HG02610 (cell line): ENCODE data around the gene IL15RA.
"Not testable (repeated sequence)": the region's sequence is repeated elsewhere in the genome, so short reads cannot be mapped to it uniquely, and the experiment has no call there.

Source experiments
- ATAC-seq: cut with Tn5 transposase; IDR thresholded peaks from one replicate; pipeline ENCODE4 v1.9.1; 2021; ENCODE audit warnings: mild to moderate bottlenecking, moderate library complexity; ENCODE audit not compliant: unreplicated experiment

Gene IL15RA

GRCh38 chr10:5933909-5934546 lies 43.3 kb downstream of the IL15RA start:
- no peak for ATAC-seq

GRCh38 chr10:5932345-5932744 lies 45.0 kb downstream of the IL15RA start:
- no peak for ATAC-seq

DNA sequence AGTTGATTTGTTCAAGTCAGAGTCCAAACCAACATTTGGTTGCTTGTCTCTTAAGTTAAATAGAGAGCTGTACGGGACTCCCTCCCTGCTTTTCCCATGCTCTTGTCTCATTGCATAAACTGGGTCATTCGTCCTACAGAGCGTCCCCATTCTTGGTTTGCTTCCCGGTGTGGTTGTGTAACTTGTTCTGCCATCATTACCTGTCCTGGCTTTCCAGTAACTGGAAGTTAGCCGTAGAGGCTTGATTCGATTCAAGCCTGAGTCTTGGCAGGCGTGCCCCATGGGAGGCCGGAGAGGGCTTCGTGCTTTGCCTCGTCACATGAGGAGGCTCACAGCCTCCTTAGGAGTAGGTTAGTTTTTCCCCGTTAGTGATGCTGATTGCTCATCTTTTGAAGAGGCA lies 47.1 kb downstream of the IL15RA start:
- ATAC-seq = no peak

GRCh38 chr10:5929442-5929841 lies 47.9 kb downstream of the IL15RA start:
- no peak for ATAC-seq

- no peak for ATAC-seq
Measured at GRCh38 chr10:5927306-5927705, 50.0 kb downstream of the IL15RA start.

GRCh38 chr10:5924889-5925288 lies 52.5 kb downstream of the IL15RA start:
- ATAC-seq = no peak

- ATAC-seq = no peak
Measured at GRCh38 chr10:5921746-5922145, 55.6 kb downstream of the IL15RA start.

DNA sequence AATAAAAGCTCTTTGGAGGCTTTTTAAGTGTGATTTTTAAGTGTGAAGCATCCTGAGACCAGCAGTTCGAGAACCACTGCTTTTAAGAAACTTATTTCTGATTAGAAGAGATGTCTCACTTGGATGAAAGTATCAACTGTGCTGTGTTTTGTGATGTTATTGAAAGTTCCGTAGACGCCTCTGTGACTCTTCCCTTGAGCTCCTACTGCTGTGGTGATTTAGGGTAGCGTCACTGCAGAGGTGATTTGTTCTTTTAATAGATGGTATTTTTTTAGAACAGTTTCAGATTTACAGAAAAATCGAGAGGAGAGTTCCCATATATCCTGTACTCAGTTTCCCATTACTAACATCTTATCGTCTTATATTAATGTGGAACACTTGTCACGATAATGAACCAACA lies 57.8 kb downstream of the IL15RA start:
- ATAC-seq = no peak

DNA sequence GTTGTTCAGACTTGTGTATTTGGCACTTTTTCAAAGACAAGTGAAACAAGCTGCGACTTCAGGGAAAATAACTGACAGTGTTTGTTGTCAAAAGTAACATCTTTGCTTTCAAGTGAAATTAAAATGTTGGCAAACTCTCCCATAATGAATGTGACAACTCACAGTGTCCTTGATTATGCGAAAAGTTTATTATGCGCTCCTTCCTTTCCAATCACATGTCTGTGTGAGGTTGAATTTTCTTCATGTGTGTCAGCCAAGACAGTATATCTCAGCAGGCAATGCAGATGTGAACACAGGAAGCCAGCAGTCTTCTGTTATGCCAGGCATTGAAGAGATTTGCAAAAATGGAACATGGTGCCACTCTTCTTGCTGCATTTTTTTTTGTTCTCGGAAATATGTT lies 58.6 kb downstream of the IL15RA start:
- ATAC-seq = no peak

GRCh38 chr10:5917305-5917704 lies 60.0 kb downstream of the IL15RA start:
- no peak for ATAC-seq

DNA sequence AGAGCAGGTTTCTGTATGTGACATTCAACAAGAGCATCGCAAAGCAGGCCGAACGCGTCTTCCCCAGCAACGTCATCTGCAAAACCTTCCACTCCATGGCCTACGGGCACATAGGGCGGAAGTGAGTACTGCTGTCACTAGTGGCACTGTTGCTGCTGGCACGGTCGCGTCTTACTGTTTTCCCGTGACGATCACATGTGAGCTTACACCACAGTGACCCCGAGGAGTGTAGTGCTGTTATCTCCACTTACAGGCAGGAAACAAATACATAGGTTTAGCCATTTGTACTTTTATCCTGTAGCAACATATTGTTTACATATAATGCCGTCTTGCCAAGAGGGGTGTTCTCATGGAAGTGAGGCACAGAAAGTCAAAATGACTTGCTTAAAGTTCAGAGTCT lies 61.9 kb downstream of the IL15RA start:
- ATAC-seq = no peak

DNA sequence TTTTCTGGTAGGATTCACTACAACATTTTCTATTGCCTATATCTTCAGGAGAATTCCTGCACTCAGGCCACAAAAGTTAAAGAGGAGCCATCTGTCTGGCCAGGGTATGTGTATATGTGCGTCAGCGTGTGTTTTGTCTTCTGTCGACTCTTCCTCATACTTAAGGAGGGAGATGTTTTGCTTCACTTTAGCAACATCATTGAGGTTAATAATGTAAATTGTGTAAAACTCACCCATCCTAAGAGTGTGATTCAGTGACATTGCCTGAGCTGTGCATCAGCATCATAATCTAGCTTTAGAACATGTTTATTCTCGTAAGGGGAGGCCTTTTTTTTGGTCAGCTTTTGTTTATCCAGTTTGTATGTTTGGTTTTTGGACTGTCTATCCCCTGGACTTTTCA lies 63.6 kb downstream of the IL15RA start:
- no peak for ATAC-seq

DNA sequence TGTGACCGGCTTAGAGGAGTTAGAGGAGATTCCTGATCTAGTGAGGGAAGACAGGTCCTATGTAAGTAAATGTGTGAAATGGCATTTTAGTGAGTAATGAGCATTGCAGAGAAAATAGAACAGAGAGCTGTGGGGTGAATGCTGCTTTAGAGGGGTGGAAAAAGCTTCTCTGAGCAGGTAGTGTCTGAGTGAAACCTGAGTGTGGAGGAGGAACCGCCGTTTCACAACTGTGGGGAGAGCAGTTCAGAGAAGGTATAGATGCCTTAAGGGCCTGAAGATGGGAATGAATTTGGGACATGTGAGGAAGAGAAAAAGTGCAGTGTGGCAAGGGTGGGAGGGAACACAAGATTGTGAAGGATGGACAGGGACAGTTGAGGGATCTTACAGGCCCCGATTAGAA lies 65.7 kb downstream of the IL15RA start:
- ATAC-seq = no peak

DNA sequence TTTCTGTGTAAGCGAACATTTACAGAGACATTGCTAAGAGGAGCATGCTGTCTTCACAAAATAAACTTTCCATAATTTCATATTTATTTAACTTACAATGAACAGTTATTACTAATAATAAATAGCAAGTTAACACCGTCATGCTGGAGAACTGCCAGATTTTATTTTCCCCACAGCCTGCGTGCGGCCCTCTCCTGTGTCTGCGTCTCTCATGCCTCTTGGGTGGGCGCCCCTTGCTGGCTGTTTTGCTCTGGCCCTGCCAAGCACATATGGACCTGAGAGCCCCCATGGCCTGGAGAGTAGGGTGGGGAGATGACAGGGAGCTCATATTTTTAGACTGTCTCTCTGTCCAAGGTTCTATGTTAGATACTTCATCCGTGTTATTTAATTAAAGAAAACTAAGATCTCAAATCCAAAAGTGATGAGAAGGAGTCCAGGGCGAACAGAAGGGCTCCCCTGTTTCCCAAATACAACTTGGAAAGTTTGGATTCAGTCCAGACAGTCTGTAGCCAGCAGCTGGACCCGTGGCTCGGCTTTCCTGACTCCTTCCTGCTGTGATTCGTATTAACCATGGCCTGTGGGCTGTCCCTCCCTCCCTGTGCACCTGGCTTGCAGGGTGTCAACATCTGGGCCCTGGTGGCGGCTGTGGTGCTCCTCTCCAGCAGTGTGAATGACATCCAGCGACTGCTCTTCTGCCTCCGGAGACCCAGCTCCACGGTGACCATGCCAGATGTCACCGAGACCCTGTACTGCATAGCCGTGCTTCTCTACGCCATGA lies 66.8 kb downstream of the IL15RA start:
- no peak for ATAC-seq

DNA sequence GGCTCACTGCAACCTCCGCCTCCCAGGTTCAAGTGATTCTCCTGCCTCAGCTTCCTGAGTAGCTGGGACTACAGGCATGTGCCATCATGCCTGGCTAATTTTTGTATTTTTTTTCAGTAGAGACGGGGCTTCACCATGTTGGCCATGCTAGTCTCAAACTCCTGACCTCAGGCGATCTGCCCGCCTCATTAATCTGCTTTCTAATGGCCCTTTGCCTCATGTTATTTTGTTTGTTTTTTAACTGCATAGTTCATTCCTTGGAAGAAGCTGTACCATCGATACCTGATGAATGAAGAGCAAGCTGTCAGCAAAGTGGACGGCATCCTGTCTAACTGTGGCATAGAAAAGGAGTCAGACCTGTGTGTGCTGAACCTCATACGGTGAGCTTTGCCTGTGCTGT lies 68.7 kb downstream of the IL15RA start:
- ATAC-seq = not testable (repeated sequence)

DNA sequence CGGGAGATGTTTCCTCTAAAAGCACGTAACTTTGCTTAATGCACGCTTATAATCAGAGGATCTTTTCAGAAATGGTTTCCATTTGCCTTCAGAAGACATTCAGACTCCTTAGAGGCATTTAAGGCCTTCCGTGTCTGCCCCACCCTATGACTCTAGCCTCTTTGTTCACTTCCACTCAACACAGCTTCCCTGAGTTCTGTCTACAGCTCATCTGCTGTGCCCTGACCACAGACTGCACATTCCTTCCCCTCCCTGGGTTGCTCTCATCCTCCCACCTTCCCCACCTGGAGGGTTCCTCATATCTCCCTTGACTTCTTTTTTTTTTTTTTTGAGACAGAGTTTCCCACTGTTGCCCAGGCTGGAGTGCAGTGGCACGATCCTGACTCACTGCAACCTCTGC lies 70.7 kb downstream of the IL15RA start:
- no peak for ATAC-seq

DNA sequence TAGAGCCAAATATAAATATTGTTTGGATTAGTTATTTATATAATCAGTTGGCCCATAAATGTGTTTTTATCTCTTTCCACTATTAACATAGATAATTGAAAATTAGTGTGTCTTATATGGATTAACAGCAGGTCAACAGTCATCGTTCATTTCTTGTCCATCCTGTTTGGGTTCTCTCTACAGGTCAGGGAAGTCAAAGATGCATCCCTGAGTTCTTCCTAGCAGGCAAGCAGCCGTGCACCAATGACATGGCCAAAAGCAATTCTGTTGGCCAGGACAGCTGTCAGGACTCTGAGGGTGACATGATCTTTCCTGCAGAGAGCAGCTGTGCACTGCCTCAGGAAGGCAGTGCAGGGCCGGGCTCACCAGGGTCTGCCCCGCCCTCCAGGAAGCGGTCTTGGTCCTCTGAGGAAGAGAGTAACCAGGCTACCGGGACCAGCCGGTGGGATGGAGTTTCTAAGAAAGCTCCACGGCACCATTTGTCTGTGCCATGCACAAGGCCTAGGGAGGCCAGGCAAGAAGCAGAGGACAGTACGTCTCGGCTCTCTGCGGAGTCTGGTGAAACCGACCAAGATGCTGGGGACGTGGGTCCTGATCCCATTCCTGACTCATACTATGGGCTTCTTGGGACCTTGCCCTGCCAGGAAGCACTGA lies 71.4 kb downstream of the IL15RA start:
- ATAC-seq = no peak

DNA sequence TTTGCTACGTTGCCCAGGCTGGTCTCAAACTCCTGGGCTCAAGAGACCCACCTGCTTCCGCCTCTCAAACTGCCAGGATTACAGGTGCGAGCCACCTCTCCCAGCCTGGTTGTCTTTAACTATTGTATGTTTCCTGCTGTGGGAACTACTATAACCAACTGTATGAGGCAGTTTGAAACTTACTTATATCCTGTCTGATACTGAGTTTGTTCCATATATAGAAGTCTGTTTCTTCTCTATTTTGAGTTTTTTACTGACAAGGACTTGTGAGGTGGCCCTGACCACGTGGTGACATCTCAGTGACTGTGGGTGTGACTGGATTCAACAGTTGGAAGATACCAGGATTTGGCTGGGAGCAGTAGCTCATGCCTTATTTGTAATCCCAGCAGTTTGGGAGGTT lies 73.1 kb downstream of the IL15RA start:
- peak; percentile 93 for ATAC-seq

DNA sequence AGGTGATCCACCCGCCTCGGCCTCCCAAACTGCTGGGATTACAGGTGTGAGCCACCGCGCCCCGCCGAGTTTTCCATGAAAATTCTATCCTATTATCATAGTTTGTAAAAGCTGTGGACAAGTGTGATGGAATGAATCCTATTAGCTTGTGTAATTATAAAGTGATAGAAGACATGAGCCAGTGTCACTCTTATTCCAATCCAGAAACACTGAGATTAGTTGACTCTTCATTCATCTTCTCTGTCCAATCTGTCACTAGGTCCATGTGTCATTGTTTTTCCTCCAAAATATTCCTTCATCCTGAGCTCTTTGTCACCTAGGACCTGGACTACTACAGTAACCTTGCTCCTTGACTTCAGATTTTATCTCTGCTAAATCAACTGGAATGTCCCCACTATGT lies 73.8 kb downstream of the IL15RA start:
- ATAC-seq = no peak

DNA sequence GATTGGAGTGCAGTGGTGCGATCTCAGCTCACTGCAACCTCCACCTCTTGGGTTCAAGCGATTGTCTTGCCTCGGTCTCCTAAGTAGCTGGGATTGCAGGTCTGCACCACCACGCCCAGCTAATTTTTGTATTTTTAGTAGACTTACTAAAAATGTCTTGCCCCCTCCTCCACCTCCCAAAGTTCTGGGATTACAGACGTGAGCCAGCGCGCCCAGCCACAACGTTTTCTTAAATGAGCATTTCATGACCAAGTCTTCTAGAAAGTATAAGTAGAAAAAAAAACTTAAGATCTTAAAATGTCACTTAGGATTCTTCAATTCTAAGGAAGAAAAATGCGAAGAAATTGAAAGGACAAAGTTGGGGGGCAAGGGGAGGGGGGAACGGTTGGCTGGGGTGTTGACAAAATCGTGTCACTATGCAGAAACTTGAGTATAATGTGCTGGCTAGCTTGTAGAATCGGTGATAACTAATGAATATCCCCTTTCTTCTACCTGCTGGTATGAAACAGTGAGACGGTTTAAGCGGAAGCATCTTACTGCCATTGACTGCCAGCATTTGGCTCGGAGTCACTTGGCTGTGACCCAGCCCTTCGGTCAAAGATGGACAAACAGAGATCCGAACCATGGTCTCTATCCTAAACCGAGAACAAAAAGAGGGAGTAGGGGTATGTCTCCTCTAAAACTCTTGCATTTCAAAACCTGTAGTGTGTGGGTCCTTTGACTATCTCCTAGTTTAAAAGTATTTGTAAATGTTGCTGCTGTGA lies 74.7 kb downstream of the IL15RA start:
- no peak for ATAC-seq
